Endothelial cell of umbilical vein (primary cell): ENCODE data around the gene LRRC27. TPM values are rescaled to one million over a fixed set of nuclear protein-coding genes. Genes with fewer than 3 reads are reported as not detected.

Experiments used
- BruUV-seq: library from RNA; stranded (reverse); fragments of 400-500 nt; replicated peaks from 2 replicates; lab custom pipeline; 2021; lab: Mats Ljungman, UMichigan
- CTCF ChIA-PET: fragments of 300-600, 350-600 bp; sonication (Branson Sonifier 250); formaldehyde crosslinking; loops from one replicate; lab custom pipeline; 2021; ENCODE audit warnings: antibody characterized with exemption, inconsistent platforms; lab: Charles Lee
- POLR2A ChIA-PET: fragments of 300-600, 350-600 bp; sonication (Branson Sonifier 250); formaldehyde crosslinking; loops from one replicate; lab custom pipeline; 2021; ENCODE audit warnings: antibody characterized with exemption, inconsistent platforms; lab: Charles Lee
- DNase-seq: peaks from one replicate; pipeline ENCODE4 v3.0.0-alpha.2; 2011; ENCODE audit warnings: low read depth, low spot score
- FAIRE-seq: peaks from 2 replicates; lab custom pipeline; 2011; peaks lifted over from hg19 to GRCh38; lab: Jason Lieb, UNC
- H2AFZ ChIP-seq: 2 replicates; pipeline ENCODE4 v1.6.0; 2012; ENCODE audit warnings: low read depth, low read length, control low read depth, inconsistent platforms
- H3K27ac ChIP-seq: 2 replicates; pipeline ENCODE4 v1.5.1; 2011; ENCODE audit warnings: low read depth, mild to moderate bottlenecking, control low read depth, low read length, moderate library complexity; ENCODE audit not compliant: insufficient read depth
- H3K27me3 ChIP-seq, 2 experiments: 2 replicates each; pipeline versions ENCODE4 v1.6.0 to v1.6.1; 2011; ENCODE audit warnings: low read length in 2 of 2, mixed read lengths in 1 of 2; ENCODE audit not compliant: control insufficient read depth in 2 of 2, insufficient read depth in 2 of 2
- H3K36me3 ChIP-seq, 2 experiments: 2 replicates in 1 of 2; 3 replicates in 1 of 2; pipeline ENCODE4 v1.5.1; 2011; ENCODE audit warnings: low read length in 2 of 2, mild to moderate bottlenecking in 1 of 2, moderate library complexity in 1 of 2; ENCODE audit not compliant: control insufficient read depth in 2 of 2, insufficient read depth in 2 of 2; ENCODE audit errors: extremely low read depth in 1 of 2
- H3K4me1 ChIP-seq: 3 replicates; pipeline ENCODE4 v1.5.1; 2011; ENCODE audit warnings: mild to moderate bottlenecking, low read length; ENCODE audit not compliant: control insufficient read depth, insufficient read depth; ENCODE audit errors: extremely low read depth
- H3K4me2 ChIP-seq: 2 replicates; pipeline ENCODE4 v1.6.1; 2011; ENCODE audit warnings: low read length, control low read depth, mixed read lengths; ENCODE audit not compliant: insufficient read depth
- H3K4me3 ChIP-seq, 3 experiments: fragments of 200-600 bp in 1 of 3; sonication (generic), shearing (Covaris generic) in 1 of 3; replicated peaks in 1 of 3; 2 replicates each; pipeline ENCODE4 v1.5.1; 2011 to 2016; ENCODE audit warnings: control low read depth in 3 of 3, low read length in 3 of 3, mild to moderate bottlenecking in 2 of 3, inconsistent platforms in 1 of 3, low read depth in 1 of 3, moderate library complexity in 1 of 3; ENCODE audit not compliant: insufficient read depth in 1 of 3
- H3K79me2 ChIP-seq: 2 replicates; pipeline ENCODE4 v1.6.0; 2012; ENCODE audit warnings: low read length, inconsistent platforms; ENCODE audit not compliant: control insufficient read depth, insufficient read depth
- H3K9ac ChIP-seq: replicated peaks from 2 replicates; pipeline ENCODE3; 2011; ENCODE audit warnings: low read length, control low read depth; ENCODE audit not compliant: insufficient read depth; ENCODE audit errors: extremely low read depth
- H3K9me1 ChIP-seq: replicated peaks from 3 replicates; pipeline ENCODE4 v1.6.0; 2011; ENCODE audit warnings: mild to moderate bottlenecking, low read length; ENCODE audit not compliant: control insufficient read depth, insufficient read depth; ENCODE audit errors: extremely low read depth
- H3K9me3 ChIP-seq: replicated peaks from 2 replicates; pipeline ENCODE4 v1.5.1; 2012; ENCODE audit warnings: low read length, inconsistent platforms; ENCODE audit not compliant: control insufficient read depth, insufficient read depth
- H4K20me1 ChIP-seq: replicated peaks from 2 replicates; pipeline ENCODE3; 2011; ENCODE audit warnings: mild to moderate bottlenecking, low read length; ENCODE audit not compliant: control insufficient read depth, insufficient read depth; ENCODE audit errors: extremely low read depth
- EZH2 ChIP-seq: IDR thresholded peaks from 2 replicates; pipeline ENCODE4 v1.6.1; 2012; ENCODE audit warnings: borderline replicate concordance, low read depth, mild to moderate bottlenecking, moderate library complexity, low read length, inconsistent platforms; ENCODE audit not compliant: severe bottlenecking
- FOS ChIP-seq: IDR thresholded peaks from 2 replicates; pipeline ENCODE4 v1.6.1; 2011; ENCODE audit warnings: mild to moderate bottlenecking, low read length, moderate library complexity, borderline replicate concordance; ENCODE audit not compliant: insufficient read depth
- GATA2 ChIP-seq: IDR thresholded peaks from 2 replicates; pipeline ENCODE4 v1.7.0; 2011; ENCODE audit warnings: low read depth, mild to moderate bottlenecking, moderate library complexity, mixed read lengths, low read length; ENCODE audit not compliant: insufficient read length, insufficient read depth
- JUN ChIP-seq: IDR thresholded peaks from 2 replicates; pipeline ENCODE4 v1.6.1; 2011; ENCODE audit warnings: borderline replicate concordance, low read depth; ENCODE audit not compliant: insufficient read length, insufficient read depth
- MYC ChIP-seq: IDR thresholded peaks from one replicate; pipeline ENCODE4 v1.6.1; 2011; ENCODE audit warnings: mild to moderate bottlenecking, low read depth, low read length
- POLR2A ChIP-seq: IDR thresholded peaks from 2 replicates; pipeline ENCODE4 v1.6.1; 2012; ENCODE audit warnings: low read depth, mild to moderate bottlenecking, control low read depth, low read length
- POLR2AphosphoS5 ChIP-seq: IDR thresholded peaks from 2 replicates; pipeline ENCODE4 v1.6.1; 2012; ENCODE audit warnings: low read depth, mild to moderate bottlenecking, control low read depth, low read length, moderate library complexity; ENCODE audit not compliant: insufficient read depth
- dilution Hi-C: fragments of 300-500 bp; cut with MboI; formaldehyde crosslinking; loops from one replicate; pipeline ENCODE4 v1.15.0; 2019; ENCODE audit warnings: low sequenced_read_pairs; ENCODE audit not compliant: extremely low pct_ligation_motif_present
- intact Hi-C: fragments of 100-400 bp; cut with micrococcal nuclease; formaldehyde crosslinking; loops from one replicate; pipeline ENCODE4 v1.10.0; 2022
- polyA plus RNA-seq, 4 experiments: library from polyadenylated mRNA; depleted of rRNA in 3 of 4; stranded (reverse) in 3 of 4; unstranded in 1 of 4; fragments of >200 nt; gene quantifications; 2 replicates each; pipeline versions ENCODE4 v1.2.1 to v1.2.3, GENCODE V29; 2011 to 2012; ENCODE audit warnings: missing spikeins in 1 of 4
- total RNA-seq: library from RNA; stranded (reverse); gene quantifications from 2 replicates; pipeline ENCODE4 v1.2.3, GENCODE V29; 2021
- TF ChIP-seq, protein P1 (sequence below): IDR thresholded peaks from 2 replicates; pipeline ENCODE4 v1.6.1; 2011; ENCODE audit not compliant: insufficient read depth, insufficient read length
- TF ChIP-seq, protein P2 (sequence below), 2 donors: IDR thresholded peaks; 1 replicate in 1 of 2; 2 replicates in 1 of 2; pipeline ENCODE4 v1.5.1; 2011; ENCODE audit warnings: low read length in 2 of 2, mild to moderate bottlenecking in 2 of 2, moderate library complexity in 2 of 2, control low read depth in 1 of 2, inconsistent platforms in 1 of 2, low read depth in 1 of 2; ENCODE audit not compliant: insufficient read depth in 1 of 2; ENCODE audit errors: extremely low read depth in 1 of 2

Gene LRRC27
- total and polyA plus RNA-seq, 2 donors (not counting 3 experiments of a cell fraction or from before 2014, with no cell fraction given), result 8.3 to 13.6 TPM

- dilution Hi-C loops, result no loop called here
These were observed 25.7 kb upstream of the LRRC27 start for GRCh38 chr10:132306343-132306685.

More at GRCh38 chr10:132306343-132306685, 25.7 kb upstream of the LRRC27 start:
- no TSS peak for BruUV-seq
- DNase-seq (no peak), FAIRE-seq (no peak)
- intact Hi-C loops, result no loop called here
- H3K27me3 ChIP-seq, result peaks cover 4 to 11% of the 10 kb centered on the region in 2 experiments
- H3K36me3 ChIP-seq, result no peaks in the 10 kb centered on the region
- H3K9me3 ChIP-seq, result no peaks in the 10 kb centered on the region
- ChIA-PET CTCF (no interaction called here), POLR2A (no interaction called here)
- no peak overlapping the region for H3K4me3 ChIP-seq
- no peaks in the 10 kb centered on the region for H4K20me1 ChIP-seq
- H2AFZ ChIP-seq, result no peak overlapping the region
- H3K4me1 ChIP-seq, result no peaks in the 10 kb centered on the region
- no peak overlapping the region for H3K27ac ChIP-seq
- no peaks in the 10 kb centered on the region for H3K79me2 ChIP-seq
- no peaks in the 10 kb centered on the region for H3K9me1 ChIP-seq
- TF ChIP-seq EZH2, result no peak
- TF ChIP-seq GATA2, result no peak
- no peak for TF ChIP-seq FOS
- no peak for TF ChIP-seq JUN
- TF ChIP-seq MYC, result no peak
- TF ChIP-seq, protein P1, sequence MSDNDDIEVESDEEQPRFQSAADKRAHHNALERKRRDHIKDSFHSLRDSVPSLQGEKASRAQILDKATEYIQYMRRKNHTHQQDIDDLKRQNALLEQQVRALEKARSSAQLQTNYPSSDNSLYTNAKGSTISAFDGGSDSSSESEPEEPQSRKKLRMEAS, result no peak
- TF ChIP-seq, protein P2, sequence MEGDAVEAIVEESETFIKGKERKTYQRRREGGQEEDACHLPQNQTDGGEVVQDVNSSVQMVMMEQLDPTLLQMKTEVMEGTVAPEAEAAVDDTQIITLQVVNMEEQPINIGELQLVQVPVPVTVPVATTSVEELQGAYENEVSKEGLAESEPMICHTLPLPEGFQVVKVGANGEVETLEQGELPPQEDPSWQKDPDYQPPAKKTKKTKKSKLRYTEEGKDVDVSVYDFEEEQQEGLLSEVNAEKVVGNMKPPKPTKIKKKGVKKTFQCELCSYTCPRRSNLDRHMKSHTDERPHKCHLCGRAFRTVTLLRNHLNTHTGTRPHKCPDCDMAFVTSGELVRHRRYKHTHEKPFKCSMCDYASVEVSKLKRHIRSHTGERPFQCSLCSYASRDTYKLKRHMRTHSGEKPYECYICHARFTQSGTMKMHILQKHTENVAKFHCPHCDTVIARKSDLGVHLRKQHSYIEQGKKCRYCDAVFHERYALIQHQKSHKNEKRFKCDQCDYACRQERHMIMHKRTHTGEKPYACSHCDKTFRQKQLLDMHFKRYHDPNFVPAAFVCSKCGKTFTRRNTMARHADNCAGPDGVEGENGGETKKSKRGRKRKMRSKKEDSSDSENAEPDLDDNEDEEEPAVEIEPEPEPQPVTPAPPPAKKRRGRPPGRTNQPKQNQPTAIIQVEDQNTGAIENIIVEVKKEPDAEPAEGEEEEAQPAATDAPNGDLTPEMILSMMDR (IDR thresholded peaks at IDR 0.05; ENCODE audit: extremely low read depth in 1 of 2, insufficient read depth in 1 of 2, low read depth in 1 of 2, low read length in 2 of 2), result no peak
- TF ChIP-seq POLR2AphosphoS5, result no peak
- no peak for TF ChIP-seq POLR2A
- no peak overlapping the region for H3K9ac ChIP-seq
- no peak overlapping the region for H3K4me2 ChIP-seq
